AML-193 (cell line): Measurements from ENCODE around the gene CPN2.

ENCODE experiments used
- DNase-seq, 2 experiments: peaks; one replicate each; lab custom pipeline; 2025; lab: John Stamatoyannopoulos, UW

Gene CPN2

DNA sequence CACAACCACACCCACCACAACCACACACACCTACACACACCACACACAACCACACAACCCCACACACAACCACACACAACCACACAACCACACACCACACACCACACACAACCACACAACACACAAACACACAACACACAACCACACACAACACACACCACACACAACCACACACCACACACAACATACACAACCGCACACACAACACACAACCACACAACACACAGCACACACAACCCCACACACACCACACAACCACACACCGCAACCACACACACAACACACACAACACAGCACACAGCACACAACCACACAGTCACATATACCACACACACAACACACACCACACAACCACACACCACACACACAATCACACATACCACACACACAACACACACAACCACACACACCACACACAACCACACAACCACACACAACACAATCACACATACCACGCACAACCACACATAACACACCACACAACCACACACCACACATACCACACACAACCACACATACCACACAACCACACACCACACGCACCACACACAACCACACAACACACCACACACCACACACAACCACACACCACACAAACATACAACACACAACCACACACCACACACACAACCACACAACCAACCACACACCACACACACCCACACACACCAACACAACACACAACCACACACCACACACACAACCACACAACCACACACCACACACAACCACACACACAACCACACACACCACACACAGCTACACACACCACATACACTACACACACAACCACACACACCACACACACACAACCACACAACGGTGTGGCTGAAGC, 23.7 kb downstream of the CPN2 start:
- no peak for DNase-seq

DNA sequence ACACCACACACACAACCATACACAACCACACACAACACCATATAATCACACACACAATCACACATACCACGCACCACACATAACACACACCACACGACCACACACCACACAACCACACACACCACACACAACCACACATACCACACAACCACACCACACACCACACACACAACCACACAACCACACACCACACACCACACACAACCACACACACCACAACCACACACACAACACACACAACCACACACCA, 24.2 kb downstream of the CPN2 start:
- no peak for DNase-seq

DNA sequence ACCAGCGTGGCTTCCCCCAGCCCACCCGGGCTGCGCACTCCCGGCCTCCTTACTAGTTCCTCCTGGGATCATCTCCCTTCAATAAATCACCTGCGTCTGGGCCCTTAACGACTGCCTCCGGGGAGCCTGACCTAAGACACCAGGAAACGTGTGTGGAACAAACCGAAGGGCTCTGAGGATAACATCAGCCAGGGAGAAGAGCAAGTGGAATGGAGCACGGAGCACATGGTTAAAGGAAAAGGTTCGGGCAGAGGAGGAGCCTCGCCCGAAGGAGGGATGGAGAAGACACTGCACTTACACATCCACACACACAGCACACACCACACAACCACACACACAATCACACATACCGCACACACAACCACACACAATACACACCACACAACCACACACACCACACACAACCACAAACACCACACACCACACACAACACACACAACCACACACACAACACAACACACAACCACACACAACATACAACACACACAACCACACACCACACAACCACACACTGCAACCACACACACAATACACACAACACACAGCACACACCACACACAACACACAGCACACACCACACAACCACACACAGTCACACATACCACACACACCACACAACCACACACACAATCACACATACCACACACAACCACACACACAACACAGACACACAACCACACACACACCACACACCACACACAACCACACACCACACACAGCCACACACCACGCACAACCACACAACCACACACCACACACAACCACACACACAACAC, 24.7 kb downstream of the CPN2 start:
- DNase-seq, result no peak

DNA sequence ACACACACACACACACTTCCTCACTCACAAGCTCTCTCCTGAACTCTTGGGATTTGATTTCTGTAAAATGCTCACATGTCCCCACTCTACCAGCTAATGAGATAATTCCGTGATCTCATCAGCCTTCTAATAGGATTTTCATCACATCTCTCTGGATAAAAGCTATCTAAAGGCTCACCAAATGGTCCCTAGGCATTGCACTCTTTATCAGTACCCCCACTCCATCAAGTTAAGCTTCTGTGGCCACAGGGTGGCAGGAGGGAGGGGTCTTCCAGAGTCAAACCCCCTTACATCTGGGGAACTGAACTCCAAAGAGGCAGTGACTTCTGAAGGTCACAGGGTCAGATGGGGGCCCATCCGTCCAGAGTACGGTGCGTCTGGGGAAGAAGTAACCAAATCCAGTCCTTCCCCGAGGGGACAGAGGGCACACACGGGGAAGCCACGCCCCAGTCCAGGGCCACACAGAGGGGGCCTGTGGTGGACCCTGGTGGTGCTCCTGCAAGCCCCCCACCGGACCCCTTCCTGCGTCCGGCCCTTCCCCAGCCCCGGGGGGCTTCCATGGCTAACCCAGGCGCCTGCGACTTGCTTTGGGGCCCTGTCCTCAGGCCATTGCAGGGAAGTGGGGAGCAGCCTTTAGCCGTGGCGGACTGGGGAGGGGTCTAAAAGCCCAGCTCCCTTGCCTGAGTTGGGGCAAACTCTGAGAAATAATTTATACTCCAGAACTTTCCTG, 25.5 kb downstream of the CPN2 start:
- no peak for DNase-seq

DNA sequence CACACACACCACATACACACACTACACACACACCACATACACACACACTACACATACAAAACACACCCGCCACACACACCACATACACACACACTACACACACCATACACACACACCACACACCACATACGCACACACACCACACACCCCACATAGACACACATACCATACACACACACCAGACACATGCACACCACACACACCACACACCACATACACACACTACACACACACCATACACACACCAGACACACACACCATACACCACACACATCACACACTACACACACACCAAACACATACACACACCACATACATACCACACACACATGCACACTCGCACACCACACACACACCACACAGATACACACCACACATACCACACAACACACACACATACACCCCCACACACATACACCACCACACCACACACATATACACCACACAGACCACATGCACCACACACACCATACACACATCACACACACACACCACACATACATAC, 26.3 kb downstream of the CPN2 start:
- no peak for DNase-seq

DNA sequence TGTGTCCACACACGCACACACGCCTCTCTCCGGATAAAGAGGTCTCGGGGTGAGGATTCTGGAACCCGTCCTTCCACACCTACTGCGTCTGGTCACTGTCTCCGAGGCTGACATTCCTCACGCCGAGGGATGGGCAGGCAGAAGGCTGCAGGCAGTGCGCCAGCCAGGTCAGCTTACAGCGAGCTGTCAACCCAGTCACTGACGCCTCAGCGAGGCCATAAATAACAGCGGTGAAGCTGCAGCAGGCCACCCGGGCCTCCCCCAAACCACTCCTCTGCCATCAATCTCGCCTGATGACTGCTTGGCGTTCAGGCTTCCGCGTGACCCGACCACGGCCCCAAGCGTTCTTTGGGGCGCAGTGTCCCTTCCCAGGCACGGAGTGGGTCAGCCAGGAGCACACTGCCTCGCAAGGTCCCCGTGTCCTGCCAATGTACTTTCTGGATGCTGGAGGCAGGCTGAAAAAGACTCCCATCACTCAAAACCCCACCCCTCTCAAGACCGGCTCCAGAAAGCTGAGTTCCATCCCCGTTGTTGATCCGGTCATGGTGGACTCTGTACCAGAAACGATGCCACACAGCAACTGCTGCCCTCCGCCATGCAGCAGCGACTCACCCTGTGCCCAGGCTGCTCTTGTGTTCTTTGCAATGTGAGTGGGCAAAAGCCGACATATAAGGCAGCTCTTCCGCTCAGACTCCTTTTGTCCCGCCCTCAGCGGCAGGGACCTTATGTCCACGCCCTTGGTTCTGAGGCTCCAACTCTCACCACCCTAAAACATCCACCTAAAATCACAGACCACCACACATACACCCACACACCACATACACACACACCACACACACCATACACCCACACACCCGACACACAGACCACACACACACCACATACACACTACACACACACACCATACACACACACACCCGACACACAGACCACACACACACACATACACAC, 27.1 kb downstream of the CPN2 start:
- no peak for DNase-seq

DNA sequence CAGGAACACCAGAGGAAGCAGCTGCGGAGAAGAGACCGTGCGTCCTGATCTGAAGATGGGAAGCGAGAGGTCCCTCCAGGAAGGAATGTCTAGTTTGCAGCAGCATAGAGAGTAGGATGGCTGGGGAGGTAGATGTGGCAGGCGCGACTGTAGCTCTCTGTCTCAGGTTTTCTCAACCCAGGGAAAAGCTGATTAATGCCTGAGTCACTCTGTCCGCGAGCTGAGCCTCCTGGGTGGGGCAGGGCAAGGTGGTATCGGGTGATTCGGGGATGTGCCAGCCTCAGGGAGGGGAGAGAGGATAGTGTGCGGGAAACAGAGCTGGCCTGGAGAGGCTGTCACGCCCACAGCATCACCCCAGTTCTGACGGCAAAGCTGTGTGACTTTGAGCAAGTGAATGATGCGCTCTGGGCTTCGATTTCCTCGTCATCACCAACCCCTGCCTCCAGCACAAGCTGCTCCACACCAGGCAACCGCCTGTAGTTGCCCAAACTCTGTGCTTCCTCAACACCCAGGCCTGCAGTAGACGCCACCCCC, 28.4 kb downstream of the CPN2 start:
- no peak for DNase-seq

DNA sequence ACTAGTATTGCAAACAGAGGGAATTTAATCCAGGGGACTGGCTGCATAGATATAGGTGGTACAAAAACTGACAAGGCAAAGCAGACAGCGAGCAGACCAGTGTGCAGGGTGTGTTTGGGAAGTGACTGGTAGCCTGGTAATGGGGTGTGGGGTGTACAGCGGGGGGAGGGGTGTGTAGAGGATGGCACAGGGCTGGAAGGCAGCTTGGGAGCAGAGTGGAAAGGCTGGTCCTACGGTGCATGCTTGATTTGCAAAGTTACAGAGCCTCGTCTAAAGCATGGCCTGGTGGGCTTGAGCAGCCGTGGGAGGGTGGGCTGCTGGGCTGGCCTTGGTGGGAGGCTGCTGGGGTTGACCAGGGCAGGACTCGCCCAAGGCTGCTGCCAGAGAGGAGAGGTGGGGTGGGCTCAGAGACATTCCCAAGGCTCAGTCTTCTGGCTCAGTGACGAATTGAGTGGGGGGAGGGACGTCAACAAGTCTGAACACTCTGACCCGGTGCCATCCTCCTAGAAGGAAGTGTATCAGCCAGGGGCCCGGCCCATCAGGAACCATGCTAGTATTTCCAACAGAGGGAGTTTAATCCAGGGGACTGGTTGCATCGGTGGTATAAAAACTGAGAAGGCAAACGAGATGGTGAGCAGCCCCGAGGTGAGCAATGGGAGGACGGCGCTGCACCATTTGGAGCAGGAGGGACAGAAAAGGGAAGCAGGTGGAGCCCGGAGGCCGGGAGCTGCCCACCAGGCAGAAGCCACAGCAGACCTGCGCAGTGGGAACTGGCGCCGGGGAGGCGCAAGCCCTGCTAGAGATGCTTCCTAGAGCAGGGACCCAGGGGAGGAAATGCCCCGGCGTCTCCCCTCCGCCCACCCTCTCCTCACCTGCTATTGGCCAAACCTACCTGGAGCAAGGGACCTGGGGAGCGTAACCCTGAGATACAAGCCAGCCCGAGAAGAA, 29.2 kb downstream of the CPN2 start:
- DNase-seq, result no peak

DNA sequence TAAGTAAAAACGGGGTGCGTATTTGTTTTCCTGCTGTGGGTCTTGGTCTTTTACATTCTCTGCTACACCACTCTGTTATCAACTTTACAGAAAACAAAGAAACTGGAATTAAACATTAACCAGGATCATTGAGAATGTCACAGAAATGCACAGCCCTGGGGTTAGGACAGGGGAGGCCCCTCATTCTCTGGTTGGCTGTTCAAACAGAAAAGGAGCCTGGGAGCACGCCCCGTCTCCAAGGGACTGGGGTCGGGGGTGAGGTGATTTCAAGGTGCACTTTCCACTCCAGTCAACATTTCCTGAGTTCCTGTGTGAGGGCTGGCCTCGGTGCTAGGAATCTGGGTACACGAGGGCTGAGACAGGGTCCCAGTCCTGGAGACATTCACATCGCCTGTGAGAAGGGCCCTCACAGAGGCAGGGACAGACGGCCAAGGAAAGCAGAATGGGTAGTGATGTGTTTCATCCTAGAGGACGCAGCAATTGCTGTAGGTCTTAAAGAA, 30.3 kb downstream of the CPN2 start:
- DNase-seq, result no peak

DNA sequence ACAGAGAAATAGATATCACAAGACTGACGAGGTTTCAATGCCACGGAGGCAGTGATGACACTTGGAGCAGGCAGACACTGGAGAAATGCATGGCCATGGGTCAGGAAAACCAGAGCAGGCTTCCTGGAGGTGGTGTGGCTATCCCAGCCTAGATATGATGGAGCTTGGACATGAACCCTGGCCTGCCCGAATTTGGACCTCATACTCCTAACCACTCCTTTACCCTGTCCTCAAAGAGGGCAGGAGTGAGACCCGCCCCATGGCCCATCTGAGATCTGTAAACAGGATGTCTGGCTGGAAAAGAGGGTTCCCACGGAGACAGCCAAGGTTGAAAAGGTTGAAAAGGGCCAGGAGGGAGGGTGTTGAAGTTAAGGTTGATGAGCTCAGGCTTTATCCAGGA, 31.0 kb downstream of the CPN2 start:
- DNase-seq, result no peak

DNA sequence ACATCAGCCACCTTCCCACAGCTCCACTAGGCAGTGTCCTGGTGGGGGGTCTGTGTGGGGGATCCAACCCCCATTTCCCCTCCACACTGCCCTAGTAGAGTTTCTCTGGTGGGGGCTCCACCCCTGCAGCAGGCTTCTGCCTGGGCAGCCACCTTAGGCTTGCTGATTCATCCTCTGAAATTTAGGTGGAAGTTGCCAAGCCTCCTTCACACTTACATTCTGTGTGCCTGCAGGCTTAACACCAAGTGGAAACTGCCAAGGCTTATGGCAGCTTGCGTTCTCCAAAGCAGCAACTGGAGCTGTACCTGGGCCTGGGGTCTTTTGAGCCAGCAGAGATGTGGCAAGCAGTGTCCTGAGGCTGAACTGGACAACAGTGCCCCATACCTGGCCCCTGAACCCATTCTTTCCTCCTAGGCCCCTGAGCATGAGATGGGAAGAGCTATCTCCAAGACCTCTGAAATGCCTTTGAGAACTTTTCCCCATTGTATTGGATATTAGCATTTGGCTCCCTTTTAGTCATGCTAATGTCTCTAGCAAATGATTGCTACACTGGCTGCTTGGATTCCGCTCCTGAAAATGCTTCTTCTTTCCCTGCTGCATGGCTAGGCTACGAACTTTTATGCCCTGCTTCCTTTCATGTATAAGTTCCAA, 32.5 kb downstream of the CPN2 start:
- DNase-seq, result no peak

DNA sequence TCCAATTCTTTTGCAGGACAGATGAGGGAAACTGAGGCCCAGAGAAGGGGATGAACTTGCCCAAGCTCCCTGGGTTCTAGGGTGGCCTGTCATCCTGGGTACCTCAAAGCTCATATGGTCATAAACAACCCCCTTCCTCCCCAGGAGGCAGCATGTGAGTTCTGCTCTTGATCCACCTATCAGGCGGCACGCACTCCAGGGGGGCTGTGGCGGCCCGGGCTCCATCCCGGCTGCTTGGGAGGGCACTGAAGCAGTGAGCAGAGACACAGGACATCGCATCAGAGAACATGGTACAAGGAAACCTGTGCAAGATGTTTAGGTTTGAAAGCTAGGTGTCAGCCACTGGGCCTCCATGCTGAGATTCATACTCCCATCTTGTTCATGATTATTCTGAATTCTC, 34.2 kb downstream of the CPN2 start:
- no peak for DNase-seq

DNA sequence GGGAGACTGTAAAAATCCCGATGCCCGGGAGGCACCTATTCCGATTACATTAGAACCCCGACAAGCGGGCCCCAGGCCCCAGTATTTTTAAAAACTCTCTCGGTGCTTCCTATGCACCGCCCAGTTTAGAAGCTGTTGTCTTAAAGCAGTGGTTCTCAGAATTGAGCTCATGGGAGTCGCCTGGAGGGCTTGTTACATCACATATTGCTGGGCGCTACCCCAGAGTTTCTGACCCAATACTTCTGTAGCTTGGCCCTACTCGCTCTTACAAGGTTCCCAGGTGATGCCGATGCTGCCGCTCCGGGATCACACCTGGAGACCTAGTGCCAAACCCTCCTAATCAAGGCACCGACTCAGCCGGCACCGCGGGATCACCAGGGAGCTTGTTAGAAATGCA, 35.2 kb downstream of the CPN2 start:
- DNase-seq, result no peak

DNA sequence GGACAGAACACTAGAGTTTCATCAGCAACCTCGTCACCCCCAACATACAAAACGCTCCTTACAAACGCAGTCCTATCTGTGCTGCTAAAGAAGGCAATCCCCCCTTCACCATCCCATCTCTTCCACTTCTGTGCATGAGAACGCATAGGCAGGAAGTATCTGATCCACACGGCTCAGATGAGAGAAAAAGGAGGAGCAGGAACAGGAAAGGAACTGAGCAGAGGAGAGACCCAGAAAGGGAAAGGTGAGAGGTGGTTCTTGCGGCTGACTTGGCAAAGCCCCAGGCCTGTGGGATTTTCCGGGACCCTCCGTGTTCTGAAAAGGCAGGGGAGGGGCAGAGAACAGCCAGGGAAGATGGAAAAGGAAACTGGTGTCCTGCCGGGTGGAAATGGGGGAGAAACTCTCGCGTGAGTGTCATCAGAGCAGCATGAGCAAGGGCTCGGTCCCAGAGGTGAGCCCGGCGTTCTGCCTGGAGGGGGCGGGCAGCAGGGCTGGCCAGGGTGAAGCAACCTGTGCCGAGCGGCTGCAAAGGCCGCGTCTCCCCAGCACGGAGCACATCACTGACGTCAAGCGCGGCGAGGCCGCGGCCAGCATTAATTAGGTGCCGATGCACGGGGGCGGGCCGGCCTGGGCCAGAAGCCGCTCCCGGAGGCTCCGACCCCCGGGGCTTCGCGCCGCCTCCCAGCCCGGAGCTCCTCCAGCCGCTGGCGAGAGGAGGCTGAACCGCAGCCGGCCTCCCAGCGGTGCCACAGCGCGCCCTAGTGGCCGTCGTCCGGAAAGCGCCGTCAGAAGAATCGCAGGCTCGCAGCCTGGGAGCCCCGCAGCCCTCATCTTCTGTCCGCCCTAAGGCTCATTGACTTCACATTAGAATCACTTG, 35.8 kb downstream of the CPN2 start:
- DNase-seq, result peak; percentile 68 to 72

DNA sequence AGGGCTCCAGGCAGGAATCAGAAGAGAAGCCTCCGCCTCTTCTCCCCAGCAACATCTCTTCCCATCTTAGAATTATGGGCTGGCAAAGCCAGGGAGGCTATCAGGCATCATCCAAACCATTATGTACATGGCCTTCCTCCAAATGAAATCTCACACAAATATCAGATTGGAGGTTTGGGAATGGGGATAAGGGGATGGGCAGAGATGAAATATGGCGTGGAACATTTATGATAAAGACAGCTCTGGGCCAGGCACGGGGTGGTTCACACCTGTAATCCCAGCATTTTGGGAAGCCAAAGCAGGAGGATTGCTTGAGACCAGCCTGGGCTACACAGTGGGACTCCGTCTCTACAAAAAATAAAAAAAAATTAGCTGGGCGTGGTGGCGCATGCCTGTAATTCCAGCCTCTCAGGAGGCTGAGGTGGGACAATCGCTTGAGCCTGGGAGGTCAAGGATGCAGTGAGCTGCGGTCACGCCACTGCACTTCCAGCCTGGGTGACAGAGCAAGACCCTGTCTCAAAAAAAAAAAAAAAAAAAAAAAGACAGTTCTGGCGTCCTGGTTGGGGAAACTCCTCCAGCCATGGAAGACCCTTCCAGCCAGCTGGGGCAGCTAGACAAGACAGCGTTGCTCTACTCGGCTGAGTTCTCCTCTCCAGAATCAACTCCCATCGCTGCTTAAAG, 36.6 kb downstream of the CPN2 start:
- DNase-seq, result no peak

DNA sequence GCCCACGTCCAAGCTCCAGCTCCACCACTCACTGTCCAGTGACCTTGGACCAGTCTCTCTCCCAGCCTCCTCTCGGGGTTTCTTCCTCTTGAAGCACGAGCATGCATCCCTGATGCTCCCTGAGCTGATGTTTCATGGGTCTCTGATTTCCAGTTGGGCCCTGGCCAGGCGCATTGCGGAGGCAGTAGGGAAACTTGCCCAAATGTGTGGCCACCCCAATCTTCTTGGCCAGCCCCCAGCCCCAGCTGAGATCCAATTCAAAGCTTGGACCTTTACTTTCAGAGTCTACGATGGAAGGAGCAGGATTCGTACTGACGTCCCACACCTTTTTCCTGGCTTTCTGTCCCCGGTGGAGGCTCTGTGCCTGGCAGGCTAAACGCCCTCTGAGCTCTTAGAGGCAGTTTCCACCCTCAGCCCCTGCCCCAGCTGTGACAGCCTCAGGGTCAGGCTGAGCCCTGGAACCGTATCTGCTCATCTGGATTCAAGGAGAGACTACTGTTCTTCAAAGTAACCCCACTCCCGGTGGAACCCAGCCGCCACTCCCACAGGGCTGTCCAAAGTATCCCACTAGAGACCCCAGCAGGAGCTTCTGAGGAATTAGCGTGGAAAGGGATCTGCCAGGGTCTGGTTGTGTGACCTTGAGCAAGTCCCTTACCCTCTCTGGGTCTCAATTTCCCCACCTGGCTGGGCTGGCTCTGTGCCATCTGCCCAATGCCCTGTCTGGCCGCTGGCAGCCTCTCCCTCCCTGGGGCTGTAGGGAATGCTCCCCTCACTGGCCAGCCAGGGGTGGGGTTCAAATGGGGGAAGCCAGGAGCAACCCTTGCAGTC, 37.4 kb downstream of the CPN2 start:
- DNase-seq, result no peak

DNA sequence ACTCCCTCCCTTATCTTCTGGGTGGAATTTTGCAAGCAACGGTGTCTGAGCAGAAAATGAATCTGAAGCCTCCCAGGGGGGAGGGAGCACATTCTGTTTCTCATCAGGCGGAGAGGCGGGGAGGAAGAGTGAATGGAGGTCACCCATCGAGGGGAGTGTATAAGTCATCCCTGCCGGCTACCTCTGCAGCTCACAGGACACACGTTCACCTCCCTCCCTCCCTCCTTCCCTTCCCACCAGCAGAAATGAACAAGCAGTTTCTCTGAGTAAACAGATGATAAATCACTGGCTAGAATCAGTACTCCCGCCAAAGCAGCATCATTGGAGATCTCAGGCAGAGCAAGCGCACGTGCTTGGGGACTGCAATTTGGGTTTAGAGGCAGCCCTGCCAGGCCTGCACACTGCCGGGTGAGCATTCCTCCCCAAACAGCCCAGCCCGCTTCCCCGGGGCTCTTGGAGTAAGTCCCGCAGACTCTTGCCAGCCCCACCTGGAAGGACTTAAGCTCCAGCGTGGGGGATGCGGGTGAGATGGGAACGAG, 38.3 kb downstream of the CPN2 start:
- DNase-seq, result no peak
